Measurements from ENCODE around the gene TMEM121B.

TMEM121B gene

DNA sequence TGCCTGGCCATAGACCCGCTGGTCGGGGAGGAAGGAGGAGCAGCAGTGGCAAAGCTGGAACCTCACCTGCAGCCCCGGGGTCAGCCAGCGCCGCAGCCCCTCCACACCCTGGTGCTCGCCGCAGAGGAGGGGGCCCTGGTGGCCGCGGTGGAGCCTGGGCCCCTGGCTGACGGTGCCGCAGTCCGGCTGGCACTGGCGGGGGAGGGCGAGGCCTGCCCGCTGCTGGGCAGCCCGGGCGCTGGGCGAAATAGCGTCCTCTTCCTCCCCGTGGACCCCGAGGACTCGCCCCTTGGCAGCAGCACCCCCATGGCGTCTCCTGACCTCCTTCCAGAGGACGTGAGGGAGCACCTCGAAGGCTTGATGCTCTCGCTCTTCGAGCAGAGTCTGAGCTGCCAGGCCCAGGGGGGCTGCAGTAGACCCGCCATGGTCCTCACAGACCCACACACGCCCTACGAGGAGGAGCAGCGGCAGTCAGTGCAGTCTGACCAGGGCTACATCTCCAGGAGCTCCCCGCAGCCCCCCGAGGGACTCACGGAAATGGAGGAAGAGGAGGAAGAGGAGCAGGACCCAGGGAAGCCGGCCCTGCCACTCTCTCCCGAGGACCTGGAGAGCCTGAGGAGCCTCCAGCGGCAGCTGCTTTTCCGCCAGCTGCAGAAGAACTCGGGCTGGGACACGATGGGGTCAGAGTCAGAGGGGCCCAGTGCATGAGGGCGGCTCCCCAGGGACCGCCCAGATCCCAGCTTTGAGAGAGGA is 11.9 kb downstream of the TMEM121B start:
- no peak for DNase-seq

DNA sequence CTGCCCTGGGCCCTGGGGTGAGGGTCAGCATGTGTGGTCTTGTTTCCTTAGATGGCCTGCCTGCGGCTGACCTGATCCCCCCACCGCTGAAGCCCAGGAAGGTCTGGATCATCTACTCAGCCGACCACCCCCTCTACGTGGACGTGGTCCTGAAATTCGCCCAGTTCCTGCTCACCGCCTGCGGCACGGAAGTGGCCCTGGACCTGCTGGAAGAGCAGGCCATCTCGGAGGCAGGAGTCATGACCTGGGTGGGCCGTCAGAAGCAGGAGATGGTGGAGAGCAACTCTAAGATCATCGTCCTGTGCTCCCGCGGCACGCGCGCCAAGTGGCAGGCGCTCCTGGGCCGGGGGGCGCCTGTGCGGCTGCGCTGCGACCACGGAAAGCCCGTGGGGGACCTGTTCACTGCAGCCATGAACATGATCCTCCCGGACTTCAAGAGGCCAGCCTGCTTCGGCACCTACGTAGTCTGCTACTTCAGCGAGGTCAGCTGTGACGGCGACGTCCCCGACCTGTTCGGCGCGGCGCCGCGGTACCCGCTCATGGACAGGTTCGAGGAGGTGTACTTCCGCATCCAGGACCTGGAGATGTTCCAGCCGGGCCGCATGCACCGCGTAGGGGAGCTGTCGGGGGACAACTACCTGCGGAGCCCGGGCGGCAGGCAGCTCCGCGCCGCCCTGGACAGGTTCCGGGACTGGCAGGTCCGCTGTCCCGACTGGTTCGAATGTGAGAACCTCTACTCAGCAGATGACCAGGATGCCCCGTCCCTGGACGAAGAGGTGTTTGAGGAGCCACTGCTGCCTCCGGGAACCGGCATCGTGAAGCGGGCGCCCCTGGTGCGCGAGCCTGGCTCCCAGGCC is 12.7 kb downstream of the TMEM121B start:
- no peak for DNase-seq

DNA sequence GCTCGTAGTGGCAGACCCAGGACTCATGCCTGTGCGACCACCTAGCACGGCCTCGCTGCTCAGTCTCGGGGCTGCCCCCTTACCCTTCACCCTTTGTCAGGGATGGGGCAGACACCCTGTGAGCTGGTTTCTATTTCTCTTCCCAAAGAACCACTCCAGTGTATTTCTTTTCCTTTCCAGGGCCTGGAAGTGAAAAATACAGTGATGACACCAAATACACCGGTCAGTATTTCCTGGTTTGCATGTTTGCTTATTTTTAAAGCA is 13.7 kb downstream of the TMEM121B start:
- DNase-seq: no peak

DNA sequence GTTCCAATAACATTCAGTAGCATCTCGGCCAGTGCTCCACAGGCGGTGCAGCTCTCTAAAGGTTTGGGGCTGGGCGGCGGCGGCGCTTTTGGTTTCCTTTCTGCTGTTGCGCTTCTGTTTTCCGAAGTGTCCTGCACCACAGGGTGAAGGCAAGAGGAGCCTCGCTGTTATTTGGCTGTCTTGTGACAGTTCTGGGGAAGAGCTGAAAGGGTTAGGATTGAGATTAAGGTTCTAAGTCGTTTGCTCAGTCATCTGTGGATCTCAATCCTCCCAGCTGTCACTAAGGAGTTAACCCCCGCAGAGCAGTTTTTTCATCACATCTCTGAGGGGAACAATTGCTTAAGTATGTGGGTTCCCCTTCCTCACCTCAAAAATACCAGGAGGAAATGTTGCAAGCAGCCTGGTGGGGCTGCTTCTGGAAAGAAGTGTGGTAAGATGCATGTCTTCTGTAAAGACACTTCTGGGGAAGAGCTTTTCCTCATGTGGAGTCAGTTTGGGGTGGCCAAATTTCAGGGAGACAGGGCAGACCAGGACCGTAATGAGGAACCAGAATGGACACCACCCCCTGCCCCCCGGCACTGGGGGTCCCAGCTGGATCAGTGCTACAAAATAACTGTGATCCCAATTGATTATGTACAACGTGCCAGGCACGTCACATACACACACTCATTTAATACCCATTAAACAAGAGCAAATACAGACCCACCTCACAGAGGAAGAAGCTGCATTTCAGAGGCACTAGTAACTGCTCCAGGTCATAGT is 14.2 kb downstream of the TMEM121B start:
- no peak for DNase-seq

DNA sequence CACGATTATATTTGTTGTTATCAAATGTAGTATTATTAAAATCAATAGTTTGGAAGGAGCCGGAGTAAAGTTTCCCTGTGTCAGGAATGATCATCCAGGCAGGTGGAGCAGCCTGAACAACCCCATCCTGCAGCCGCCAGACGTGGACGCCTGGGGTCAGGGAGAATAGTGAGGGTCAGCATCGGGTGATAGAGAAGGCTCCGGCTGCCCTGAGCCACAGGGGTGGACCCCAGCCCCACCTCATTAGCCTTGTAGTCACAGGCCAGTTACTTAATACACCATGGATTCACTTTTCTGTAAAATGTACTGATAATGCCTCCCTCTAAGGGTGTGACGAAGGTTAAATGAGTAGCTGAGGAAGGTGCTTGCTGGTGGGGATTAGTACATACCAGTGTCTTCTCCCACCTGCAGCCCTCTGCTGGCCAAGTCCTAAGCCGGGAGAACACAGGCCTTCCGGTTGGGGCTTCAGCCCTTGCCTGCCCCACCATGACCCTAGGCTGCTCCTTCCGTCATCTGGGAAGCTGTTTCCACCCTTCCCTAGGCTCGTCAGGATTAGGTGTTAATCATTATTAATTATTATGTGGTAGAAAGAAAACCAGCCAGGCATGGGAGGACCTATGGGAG is 14.9 kb downstream of the TMEM121B start:
- DNase-seq: no peak

DNA sequence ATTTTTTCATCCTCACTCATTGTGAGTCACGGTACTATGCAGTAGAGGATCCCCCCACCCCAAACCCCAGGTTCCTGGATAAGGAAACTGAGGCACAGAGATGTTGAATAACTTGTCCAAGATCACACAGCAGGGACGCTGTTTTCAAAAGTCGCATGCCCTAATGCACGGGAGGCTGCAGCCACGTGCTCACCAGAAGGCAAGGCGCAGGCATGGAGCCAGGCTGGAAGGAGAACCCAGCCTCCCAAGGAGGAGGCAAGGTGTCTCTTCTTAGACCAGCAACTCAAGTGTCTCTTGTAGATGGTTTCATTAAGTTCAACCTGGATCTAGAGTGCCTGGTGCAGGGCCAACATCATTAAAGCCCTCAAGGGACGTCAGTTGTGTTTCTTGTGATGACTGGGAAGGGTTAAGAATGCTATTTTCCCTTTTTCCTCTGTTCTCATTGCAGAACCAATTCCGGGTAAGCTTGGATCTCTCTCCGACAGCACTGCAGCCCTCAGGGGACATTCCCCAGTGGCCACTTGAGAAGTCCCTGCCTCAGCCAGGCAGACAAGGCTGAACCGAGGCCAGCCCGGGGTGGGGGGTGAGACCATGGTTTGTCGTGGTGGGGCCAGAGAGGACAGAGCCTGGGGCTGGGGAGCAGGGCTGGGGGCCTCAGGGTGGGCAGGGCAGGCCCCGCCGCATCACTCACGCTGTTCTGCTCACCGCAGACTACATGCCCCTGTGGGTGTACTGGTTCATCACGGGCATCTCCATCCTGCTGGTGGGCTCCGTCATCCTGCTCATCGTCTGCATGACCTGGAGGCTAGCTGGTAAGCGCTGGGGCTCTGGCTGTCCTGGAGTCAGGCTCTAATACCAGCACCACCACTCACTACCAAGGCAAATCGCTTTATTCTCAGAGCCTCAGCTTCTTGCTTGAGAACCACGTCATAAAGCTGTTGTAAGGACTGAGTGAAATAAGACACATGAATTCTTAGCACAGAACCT is 15.7 kb downstream of the TMEM121B start:
- DNase-seq: no peak

DNA sequence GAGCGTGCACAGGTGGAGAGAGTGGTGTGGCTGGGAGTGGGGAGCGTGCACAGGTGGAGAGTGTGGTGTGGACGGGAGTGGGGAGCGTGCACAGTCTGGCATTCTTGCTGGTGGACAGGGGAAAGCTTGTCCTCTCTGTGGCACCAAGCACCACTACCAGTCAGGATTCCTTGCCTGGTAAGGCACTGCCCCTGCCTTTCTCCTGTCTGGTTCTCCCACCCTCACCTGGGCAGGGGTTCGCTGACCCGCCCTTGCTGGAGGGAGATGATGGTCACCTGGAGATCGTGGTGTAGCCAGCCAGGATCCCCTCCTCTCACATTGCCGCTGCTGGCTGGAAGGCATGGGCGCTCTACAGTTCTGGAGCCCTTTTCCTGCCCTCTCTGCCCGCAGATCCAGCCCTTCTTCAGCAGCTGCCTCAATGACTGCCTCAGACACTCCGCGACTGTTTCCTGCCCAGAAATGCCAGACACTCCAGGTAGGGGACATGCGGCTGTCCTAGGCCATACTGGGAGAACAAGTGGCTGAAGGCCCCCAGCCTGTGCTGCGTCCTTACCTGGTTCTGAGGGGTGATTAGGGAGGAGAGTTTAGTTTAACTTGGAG is 16.7 kb downstream of the TMEM121B start:
- no peak for DNase-seq

DNA sequence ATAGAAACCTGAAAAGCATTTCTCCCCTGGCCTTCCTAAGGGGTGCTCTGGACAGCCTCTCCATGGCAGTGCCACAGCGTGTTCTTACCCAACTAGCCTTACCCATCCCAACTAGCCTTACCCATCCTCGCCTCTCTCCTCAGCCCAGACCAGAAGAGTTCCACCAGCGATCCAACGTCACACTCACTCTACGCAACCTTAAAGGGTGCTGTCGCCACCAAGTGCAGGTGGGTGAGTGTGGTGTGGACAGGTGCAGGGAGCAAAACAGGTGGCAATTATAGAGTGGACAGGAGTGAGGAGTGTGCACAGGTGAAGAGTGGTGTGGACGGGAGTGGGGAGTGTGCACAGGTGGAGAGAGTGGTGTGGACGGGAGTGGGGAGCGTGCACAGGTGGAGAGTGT is 17.8 kb downstream of the TMEM121B start:
- no peak for DNase-seq

DNA sequence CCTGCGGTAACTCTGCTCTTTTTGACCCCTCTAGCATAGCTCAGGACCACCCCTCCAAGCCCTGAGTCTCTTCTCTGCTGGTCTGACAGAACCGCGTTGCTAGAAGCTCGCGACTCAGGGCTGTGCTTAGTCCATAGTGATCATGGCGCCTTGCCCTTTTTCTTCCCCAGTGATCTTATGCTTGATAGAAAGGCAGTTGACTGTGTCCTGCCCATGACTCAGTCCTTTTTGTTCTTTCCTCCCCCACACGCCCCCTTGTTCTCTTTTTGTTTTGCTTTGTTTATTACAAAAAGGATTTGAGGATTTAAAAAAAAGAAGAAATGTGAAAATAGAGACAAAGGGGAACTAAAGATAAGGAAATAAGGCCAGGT is 18.9 kb downstream of the TMEM121B start:
- DNase-seq: no peak

DNA sequence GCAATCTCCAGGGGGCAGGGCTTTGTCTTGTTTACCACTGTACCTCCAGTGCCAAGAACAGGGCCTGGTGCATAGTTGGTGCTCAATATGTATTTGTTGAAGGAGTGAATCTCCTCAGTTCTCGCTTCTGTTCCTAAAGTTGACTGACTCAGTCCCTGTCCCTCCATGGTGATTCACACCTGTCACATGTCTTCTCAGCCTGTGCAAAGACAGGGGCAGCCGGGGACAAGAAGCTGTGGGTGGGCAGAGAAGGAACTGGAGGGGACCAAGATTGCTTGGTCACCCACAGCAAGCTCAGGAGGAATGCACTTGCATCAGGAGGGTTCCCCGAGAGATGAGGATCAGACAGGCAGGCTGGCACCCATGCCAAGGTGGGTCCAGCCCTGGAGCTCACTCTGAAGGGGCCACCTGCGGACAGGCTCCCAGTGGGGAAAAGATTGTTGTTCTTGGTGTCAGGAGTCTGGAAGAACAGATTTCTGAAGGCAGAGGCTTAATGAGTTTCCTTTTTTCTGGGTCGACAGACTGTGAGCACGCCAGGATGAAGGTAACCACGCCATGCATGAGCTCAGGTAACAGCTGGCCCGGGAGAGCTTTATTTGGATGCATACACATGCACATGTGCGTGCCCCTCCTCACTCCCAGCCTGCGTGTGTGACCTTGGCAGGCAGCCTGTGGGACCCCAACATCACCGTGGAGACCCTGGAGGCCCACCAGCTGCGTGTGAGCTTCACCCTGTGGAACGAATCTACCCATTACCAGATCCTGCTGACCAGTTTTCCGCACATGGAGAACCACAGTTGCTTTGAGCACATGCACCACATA is 19.5 kb downstream of the TMEM121B start:
- no peak for DNase-seq

DNA sequence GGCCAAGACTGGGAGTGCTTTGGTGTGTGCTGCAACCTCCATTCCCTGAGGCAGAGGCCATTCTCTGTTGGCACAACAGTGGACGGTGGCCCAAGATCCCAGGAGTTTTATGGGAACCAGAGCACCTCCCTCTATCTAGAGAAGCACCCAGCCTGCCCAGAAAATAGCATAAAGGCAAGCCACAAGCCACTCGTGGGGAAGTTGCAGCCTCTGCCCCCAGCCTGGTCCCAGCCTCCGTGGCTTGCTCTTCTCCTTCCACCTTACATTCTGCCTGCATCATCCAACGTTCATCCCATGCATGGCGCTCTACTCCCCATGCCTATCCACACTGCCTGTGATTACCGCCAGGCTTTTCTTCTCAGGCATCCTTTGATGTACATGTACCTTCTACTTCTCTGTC is 20.5 kb downstream of the TMEM121B start:
- DNase-seq: no peak

DNA sequence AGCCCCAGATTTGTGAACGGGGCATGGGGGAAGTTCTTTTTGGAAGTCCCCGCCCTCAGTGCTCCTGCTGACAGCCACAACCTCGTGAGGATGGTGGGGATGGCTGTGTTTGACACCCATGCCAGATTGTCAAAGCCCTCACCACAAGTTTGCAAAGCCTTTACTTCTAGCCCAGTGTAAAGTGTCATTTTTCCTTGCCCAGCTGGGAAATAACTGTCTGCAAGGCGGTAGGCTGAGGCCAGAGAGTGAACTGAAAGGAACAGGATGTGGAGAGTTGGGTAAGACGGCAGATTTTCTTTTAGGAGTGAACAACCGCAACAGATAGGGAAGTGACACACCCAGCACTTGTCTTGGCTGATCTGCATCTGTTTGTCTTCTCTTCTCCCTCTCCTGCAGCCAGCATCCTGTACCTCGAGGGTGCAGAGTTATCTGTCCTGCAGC is 22.8 kb downstream of the TMEM121B start:
- DNase-seq: no peak

DNA sequence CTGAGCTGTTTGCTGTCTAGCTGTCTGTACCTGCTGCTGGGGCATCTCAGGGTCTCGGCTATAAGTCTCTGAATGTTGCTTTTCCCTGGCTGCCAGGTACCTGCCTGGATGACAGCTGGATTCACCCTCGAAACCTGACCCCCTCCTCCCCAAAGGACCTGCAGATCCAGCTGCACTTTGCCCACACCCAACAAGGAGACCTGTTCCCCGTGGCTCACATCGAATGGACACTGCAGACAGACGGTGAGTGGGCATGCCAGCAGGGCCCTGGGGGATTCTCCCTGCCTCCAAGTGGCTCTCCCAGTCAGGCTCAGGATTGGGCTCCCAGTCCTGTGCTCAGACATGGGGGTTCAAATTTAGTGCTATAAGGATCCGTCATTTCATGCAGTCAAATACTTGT is 23.5 kb downstream of the TMEM121B start:
- no peak for DNase-seq

DNA sequence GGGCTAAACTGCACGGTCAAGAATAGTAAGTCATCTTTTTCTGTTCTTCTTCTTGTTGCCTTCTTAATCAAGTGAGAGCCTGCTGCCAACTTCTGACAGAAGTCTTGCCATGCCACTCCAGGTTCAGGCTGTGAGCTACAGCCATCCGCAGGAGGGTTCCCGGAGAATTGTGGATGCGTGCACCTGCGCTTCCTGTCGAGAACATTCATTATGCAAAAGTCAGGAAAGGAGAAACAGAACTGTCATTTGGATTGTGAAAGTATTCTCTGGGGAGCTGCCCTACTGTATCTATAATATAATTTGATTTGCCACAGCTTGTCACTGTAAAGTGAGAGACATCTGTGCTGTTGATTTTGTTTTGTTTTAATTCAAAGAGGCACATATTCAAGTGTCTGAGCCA is 24.1 kb downstream of the TMEM121B start:
- DNase-seq: no peak

DNA sequence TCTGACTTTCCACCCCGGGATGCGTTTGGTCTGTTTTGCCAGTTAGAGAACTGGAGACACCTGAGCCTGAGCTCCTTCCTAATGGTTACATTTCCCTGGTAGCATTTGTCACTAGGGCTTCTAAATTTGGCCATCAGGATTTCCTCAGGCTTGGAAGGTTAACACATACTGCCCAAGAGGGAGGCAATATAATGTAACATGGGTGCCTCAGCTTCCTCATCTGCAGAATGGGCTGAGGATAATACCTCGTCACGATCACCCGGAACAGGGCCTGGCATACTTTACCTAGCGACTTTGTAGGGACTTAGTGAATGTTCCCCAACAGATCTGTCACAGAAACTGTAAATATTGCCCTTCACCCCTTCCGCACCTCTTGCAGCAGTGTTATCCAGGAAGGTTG is 25.1 kb downstream of the TMEM121B start:
- DNase-seq: no peak

DNA sequence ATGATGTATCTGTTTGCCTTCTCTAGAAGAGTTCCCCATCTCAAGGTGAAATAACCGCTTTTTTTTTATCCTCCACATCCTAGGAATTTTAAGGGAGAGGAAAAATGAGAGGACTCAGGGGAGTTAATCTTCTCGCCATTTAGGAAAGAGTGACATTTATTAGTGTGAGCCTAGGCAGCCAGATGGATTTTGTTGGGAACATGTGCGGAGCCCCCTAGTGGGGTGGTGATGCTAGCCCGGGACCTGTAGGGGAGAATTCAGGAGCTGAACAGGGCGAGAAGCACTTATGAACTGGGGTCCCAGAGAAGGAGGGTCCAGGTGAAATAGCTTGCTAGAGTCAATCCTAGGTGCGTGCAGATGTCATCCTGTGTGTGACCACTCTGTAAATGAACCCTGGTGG is 25.6 kb downstream of the TMEM121B start:
- no peak for DNase-seq

DNA sequence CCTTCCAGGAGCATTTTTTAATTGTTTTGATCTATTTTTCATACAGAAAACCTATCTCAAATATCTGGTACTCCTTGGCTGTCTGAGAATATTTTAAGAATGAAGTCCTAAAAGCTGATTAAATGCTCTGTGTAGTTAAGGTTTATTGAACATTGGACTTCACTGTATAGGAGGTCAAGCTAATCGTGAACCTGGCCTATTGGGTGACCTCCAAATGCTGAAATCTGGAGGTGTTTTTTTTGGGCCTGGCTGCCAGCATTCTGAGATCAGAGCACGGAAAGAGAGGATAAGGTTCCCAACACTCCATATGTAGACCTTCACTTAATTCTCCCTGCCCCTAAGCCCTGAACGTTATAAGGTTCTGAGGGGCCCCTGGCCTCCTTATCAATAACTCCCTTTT is 28.1 kb downstream of the TMEM121B start:
- DNase-seq: no peak

DNA sequence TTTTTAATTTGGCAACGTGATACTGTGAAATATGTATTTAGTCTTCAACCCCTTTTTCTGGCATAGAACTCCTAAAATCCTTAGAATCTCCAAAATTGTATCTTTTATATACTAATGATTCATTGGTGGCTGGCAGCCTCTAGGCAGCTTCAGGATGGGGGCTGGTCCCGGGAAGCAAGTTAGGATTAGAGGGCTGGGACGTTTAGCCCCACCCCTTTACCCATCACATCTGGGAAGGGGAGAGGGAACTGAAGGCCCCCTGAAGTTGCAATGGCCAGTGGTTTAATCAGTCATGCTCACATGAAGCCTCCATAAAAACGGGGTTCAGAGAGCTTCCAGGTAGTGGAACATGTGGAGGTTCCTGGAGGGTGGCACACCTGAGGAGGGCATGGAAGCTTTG is 29.3 kb downstream of the TMEM121B start:
- no peak for DNase-seq

DNA sequence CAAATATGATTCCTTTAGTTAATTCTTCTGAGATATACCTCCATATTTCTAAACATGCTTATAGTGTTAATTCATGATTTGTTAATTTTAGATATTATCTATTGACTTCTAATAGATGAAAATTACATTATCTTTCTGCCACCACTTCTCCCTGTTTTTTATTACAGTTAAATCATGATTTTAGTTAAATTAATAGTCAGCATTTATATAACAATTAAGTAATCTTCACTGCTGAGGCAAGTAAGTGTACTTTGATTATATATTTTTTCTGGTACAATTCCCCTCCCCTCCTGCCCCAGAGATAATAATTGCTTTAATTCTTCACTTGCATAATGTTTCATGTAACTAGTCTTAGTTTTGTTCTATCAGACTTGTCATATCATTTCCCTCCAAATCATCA is 30.6 kb downstream of the TMEM121B start:
- no peak for DNase-seq

DNA sequence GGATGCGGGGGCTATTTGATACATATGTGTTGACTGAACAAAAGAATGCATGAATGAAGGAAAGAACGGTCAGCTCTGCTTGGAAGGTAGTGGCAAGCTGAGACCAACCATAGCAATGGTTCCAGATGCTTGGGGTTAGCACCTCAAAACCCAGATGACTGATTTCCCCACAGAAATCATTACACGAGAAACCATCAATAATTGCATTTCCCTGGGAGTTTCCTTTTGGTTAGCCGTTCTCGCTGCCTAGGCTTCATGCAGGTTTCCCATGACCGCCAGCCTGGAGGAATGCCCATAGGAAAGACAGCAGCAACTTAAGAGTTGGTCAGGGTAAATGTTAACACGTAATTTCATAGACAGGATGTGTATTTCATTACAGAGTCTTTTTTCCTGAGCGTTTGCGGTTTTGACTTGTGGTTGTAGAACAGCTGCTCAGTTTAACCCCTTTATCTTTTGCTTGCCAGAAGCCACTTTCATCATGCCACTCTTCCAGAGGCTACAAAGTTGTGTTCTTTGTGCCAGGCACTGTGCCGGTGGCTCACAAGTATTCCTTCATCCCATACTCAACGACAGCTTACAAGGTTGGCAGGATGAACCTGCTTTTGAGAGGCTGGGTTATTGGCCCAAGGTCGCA is 33.5 kb downstream of the TMEM121B start:
- no peak for DNase-seq
